NCI-H2081 treated with DMSO at 0.1 percent for 48 hours (cell line): ENCODE measurements around the gene EIF4G1.

Source experiments
- DNase-seq: peaks from one replicate; lab custom pipeline; 2025; lab: John Stamatoyannopoulos, UW

EIF4G1 gene

GRCh38 chr3:184307915-184308314 is 6.5 kb upstream of the EIF4G1 start:
- DNase-seq: no peak

GRCh38 chr3:184308744-184309143 is 5.7 kb upstream of the EIF4G1 start:
- no peak for DNase-seq

- no peak for DNase-seq
Measured at GRCh38 chr3:184311633-184312032, 2.8 kb upstream of the EIF4G1 start.

GRCh38 chr3:184314700-184315542 is 515 bp downstream of the EIF4G1 start:
- no peak for DNase-seq

- DNase-seq: no peak
Measured at GRCh38 chr3:184315543-184315867, 1.1 kb downstream of the EIF4G1 start.

- no peak for DNase-seq
Measured at GRCh38 chr3:184315871-184316661, 1.7 kb downstream of the EIF4G1 start.

GRCh38 chr3:184316792-184317191 is 2.4 kb downstream of the EIF4G1 start:
- DNase-seq: no peak

GRCh38 chr3:184317201-184317600 is 2.8 kb downstream of the EIF4G1 start:
- DNase-seq: no peak

- DNase-seq: no peak
Measured at GRCh38 chr3:184320104-184320445, 5.7 kb downstream of the EIF4G1 start.

- DNase-seq: no peak
Measured at GRCh38 chr3:184321666-184322065, 7.3 kb downstream of the EIF4G1 start.

GRCh38 chr3:184322731-184323487 is 8.5 kb downstream of the EIF4G1 start:
- DNase-seq: no peak

- DNase-seq: no peak
Measured at GRCh38 chr3:184323696-184324095, 9.3 kb downstream of the EIF4G1 start.

GRCh38 chr3:184325269-184325668 is 10.9 kb downstream of the EIF4G1 start:
- DNase-seq: no peak

GRCh38 chr3:184325715-184326369 is 11.4 kb downstream of the EIF4G1 start:
- no peak for DNase-seq

- DNase-seq: no peak
Measured at GRCh38 chr3:184327171-184327570, 12.8 kb downstream of the EIF4G1 start.

GRCh38 chr3:184328516-184328915 is 14.1 kb downstream of the EIF4G1 start:
- DNase-seq: no peak

- DNase-seq: no peak
Measured at GRCh38 chr3:184332370-184333090, 18.1 kb downstream of the EIF4G1 start.

- DNase-seq: no peak
Measured at GRCh38 chr3:184333190-184333589, 18.8 kb downstream of the EIF4G1 start.

- DNase-seq: no peak
Measured at GRCh38 chr3:184333700-184334099, 19.3 kb downstream of the EIF4G1 start.

- no peak for DNase-seq
Measured at GRCh38 chr3:184334470-184335158, 20.2 kb downstream of the EIF4G1 start.

GRCh38 chr3:184335291-184335660 is 20.9 kb downstream of the EIF4G1 start:
- no peak for DNase-seq
